Testis (tissue), 3 donors: Measurements from ENCODE around the gene GPR157. TPM values are rescaled to one million over a fixed set of nuclear protein-coding genes. Genes with fewer than 3 reads are reported as not detected.

Experiments used
- DNase-seq: peaks from one replicate; pipeline ENCODE4 v3.0.0-alpha.2; 2019
- H3K27ac ChIP-seq, 2 donors: fragments of 200-600 bp; sonication (generic); one replicate each; pipeline ENCODE4 v1.5.1; 2019
- H3K27me3 ChIP-seq: fragments of 200-600 bp; sonication (generic); one replicate; pipeline ENCODE4 v1.5.1; 2019
- H3K36me3 ChIP-seq: fragments of 200-600 bp; sonication (generic); one replicate; pipeline ENCODE4 v1.5.1; 2017; ENCODE audit warnings: low read depth; ENCODE audit errors: missing control alignments
- H3K4me1 ChIP-seq: fragments of 200-600 bp; sonication (generic); one replicate; pipeline ENCODE4 v1.5.1; 2019
- H3K4me3 ChIP-seq, 2 donors: fragments of 200-600 bp; sonication (generic); one replicate each; pipeline ENCODE4 v1.5.1; 2017 to 2019
- H3K9me3 ChIP-seq: fragments of 200-600 bp; sonication (generic); one replicate; pipeline ENCODE4 v1.5.1; 2017
- POLR2A ChIP-seq: fragments of 450-650 bp; IDR thresholded peaks from one replicate; pipeline ENCODE4 v1.6.1; 2017; ENCODE audit warnings: antibody characterized with exemption, mild to moderate bottlenecking, moderate library complexity
- WGBS, 2 donors: methylation state at CpG; one replicate each; pipeline ENCODE4 v1.1.5; 2018; 5-methylcytosine and 5-hydroxymethylcytosine counted together
- intact Hi-C: fragments of 100-400 bp; cut with DNase I; formaldehyde crosslinking; loops from one replicate; pipeline ENCODE4 v1.15.1; 2023; ENCODE audit warnings: low total_unique reads
- polyA plus RNA-seq: library from polyadenylated mRNA; stranded (reverse); fragments of 350-450 nt; fragmentation: Illumina TruSeq; extraction: RNeasy Lipid Tissue Mini Kit (QIAGEN cat#74804); gene quantifications from one replicate; pipeline ENCODE4 v1.2.3, GENCODE V29; 2014; ENCODE audit warnings: low read depth, low replicate concordance; ENCODE audit not compliant: insufficient read depth
- total RNA-seq, 2 donors: library from RNA; depleted of rRNA; stranded (reverse); fragments of >200 nt; gene quantifications; one replicate each; pipeline ENCODE4 v1.2.3, GENCODE V29; 2016
- TF ChIP-seq, protein P1 (sequence below), 3 experiments: fragments of 450-650 bp in 2 of 3; fragments of 200-600 bp in 1 of 3; sonication (generic) in 1 of 3; IDR thresholded peaks; one replicate each; pipeline ENCODE4 v1.5.1; 2016 to 2019; ENCODE audit warnings: antibody characterized with exemption in 3 of 3, mild to moderate bottlenecking in 2 of 3, moderate library complexity in 1 of 3

The GPR157 gene
- total and polyA plus RNA-seq, 3 donors from 2014 or later: 4.1 to 11.7 (median 8.8) TPM

DNA sequence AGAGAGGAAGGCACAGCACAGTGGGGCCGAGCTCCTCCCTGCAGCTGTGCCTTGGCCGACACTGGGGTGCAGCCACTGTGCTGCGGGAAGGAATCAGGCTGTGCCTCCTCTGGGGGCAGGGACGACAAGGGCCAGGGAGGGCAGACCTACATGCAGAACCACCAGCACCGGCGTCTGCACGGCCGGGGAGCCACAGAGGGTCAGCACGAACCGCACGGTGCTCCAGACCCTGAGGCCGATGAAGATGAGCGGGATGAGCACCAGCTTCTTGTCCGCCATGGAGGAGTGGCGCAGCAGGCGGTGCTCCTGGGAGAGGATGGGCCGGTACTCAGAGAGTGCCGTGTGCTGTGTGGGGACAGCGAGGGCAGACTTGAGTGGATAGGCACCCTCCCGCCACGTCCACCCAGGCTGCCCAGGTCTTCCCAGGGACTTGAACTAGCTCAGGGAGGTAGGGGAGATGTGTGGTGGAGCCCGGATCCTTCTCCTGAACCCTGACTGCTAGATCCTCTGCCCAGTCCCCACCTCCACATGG is 23.5 kb downstream of the GPR157 start:
- H3K4me3 ChIP-seq: no peak overlapping the region
- 87 to 89% methylated on average over 9 to 22 of the region's 22 CpGs for WGBS, 2 donors
- H3K27me3 ChIP-seq: no peaks in the 10 kb centered on the region
- DNase-seq: no peak
- peaks cover 4% of the 10 kb centered on the region for H3K4me1 ChIP-seq
- intact Hi-C loops: no loop called here
- no peaks in the 10 kb centered on the region for H3K9me3 ChIP-seq
- TF ChIP-seq, protein P1, sequence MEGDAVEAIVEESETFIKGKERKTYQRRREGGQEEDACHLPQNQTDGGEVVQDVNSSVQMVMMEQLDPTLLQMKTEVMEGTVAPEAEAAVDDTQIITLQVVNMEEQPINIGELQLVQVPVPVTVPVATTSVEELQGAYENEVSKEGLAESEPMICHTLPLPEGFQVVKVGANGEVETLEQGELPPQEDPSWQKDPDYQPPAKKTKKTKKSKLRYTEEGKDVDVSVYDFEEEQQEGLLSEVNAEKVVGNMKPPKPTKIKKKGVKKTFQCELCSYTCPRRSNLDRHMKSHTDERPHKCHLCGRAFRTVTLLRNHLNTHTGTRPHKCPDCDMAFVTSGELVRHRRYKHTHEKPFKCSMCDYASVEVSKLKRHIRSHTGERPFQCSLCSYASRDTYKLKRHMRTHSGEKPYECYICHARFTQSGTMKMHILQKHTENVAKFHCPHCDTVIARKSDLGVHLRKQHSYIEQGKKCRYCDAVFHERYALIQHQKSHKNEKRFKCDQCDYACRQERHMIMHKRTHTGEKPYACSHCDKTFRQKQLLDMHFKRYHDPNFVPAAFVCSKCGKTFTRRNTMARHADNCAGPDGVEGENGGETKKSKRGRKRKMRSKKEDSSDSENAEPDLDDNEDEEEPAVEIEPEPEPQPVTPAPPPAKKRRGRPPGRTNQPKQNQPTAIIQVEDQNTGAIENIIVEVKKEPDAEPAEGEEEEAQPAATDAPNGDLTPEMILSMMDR (IDR thresholded peaks at IDR 0.05): no peak
- no peak for TF ChIP-seq POLR2A
- no peak overlapping the region for H3K27ac ChIP-seq
- H3K36me3 ChIP-seq: no peaks in the 10 kb centered on the region

DNA sequence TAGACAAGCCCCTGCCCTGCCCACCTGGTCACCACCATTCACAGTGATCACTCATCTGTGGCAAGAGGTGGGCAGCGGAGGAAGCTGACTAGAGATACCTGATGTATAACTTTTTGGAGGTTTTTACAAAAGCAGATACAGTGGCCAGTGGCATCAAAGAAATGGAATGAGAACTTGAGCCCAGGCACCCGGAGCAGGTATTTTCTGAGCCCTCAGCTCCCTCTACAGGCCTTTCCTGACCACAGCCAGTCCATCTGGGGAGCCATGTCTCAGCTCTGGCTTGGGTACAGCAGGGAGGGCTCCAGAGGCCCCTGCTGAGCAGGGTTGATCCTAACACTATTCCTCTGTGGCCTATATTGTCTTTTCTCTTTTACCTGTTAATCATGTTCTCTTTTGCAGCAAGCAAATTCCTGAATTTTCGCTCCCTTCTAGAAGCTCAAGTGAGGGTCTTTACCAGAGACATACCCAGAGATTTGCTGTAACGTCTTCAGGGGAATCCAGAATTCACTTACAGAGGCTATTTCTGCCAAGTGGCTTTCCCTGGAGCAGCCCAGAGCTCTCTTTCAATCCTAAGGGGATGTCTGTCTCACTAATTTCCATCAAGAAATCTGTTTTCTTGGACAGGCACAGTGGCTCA is 27.3 kb downstream of the GPR157 start:
- no peak for TF ChIP-seq POLR2A
- TF ChIP-seq, protein P1 (IDR thresholded peaks at IDR 0.05): peak in 2 of 3 experiments; percentile 35 to 59
- WGBS, 2 donors: 46 to 57% methylated on average over 4 of the region's 4 CpGs
- H3K27me3 ChIP-seq: no peaks in the 10 kb centered on the region

DNA sequence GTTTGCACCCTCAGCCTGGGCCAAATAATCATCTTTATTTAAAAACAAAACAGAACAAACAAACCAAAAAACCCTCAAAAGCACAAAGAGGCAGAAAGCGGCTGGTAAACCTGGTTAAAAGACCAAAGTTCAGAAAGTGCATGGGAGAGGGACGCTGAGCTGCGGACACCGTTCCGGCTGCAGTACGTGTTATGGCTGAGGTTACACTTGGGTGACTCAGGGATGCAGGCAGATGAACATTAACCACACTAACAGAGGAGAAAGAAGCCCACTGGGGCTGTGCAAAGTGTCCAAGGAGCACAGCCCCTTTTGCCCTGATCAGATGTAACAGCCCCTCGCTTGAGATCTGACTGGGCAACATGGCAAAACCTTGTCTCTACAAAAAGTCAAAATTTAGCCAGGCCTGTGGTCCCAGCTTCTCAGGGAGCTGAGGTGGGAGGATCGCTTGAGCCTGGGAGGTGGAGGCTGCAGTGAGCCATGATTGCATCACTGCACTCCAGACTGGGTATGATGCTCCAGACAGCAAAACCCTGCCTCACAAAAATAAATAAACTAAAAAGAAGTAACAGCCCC is 28.3 kb downstream of the GPR157 start:
- 93% methylated on average over 8 of the region's 8 CpGs for WGBS, 2 donors
- no peak for DNase-seq
- no peak overlapping the region for H3K27ac ChIP-seq
- H3K4me1 ChIP-seq: no peaks in the 10 kb centered on the region
- intact Hi-C loops: no loop called here
- no peak overlapping the region for H3K4me3 ChIP-seq
- no peaks in the 10 kb centered on the region for H3K36me3 ChIP-seq
- H3K27me3 ChIP-seq: no peaks in the 10 kb centered on the region
- TF ChIP-seq, protein P1 (IDR thresholded peaks at IDR 0.05): no peak
- TF ChIP-seq POLR2A: no peak
- H3K9me3 ChIP-seq: no peaks in the 10 kb centered on the region

More for the DNA sequence above, 27.3 kb downstream of the GPR157 start:
- peak; percentile 77 for DNase-seq
- no peak overlapping the region for H3K27ac ChIP-seq
- intact Hi-C loops: no loop called here
- no peaks in the 10 kb centered on the region for H3K36me3 ChIP-seq
- no peaks in the 10 kb centered on the region for H3K9me3 ChIP-seq
- H3K4me3 ChIP-seq: no peak overlapping the region
- no peaks in the 10 kb centered on the region for H3K4me1 ChIP-seq

DNA sequence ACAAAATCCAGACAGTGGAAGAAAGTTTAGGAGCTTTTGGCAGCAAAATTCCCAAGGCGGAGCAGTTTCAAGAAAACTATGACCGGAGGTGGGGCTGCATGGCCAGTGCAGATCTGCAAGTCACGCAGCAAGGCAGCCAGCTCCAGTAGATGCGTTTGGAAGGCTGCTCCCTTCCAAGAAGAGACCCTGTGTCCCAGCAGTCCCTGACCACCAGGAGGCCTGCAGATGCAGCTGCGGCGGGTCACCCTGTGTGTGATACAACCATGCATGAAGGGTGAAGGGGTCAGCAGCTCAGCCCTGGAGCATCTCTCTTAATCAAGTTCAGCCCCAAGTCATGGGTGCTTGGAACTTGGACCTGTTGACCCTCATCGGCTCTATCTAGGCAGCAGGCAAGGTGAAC is 29.3 kb downstream of the GPR157 start:
- Histone ChIP-seq H3K4me3 (no peak overlapping the region), H3K27ac (no peak overlapping the region), H3K27me3 (no peaks in the 10 kb centered on the region), H3K36me3 (no peaks in the 10 kb centered on the region), H3K4me1 (no peaks in the 10 kb centered on the region), H3K9me3 (no peaks in the 10 kb centered on the region)
- 72 to 75% methylated on average over 5 to 7 of the region's 7 CpGs for WGBS, 2 donors
- intact Hi-C loops: loop anchor here (10.0 kb wide), 1 partner anchor 95 kb away; no protein-coding TSS in a partner anchor
- TF ChIP-seq, protein P1 (IDR thresholded peaks at IDR 0.05): no peak
- no peak for TF ChIP-seq POLR2A
- no peak for DNase-seq
